Measurements from ENCODE around the gene C6orf62.

- no peak for TF ChIP-seq CTCF (IDR thresholded peaks at IDR 0.05)
- TF ChIP-seq ELF1 (IDR thresholded peaks at IDR 0.05) = no peak
- TF ChIP-seq POLR2AphosphoS5 (IDR thresholded peaks at IDR 0.05; ENCODE audit: low read depth, low read length) = no peak
- TF ChIP-seq MXI1 (IDR thresholded peaks at IDR 0.05; ENCODE audit: low read depth, low read length) = no peak
- no peak for TF ChIP-seq IRF3 (IDR thresholded peaks at IDR 0.05; ENCODE audit: low read depth, low read length)
- no peak for TF ChIP-seq TAF1 (IDR thresholded peaks at IDR 0.05; ENCODE audit: borderline replicate concordance, low read depth, low read length)
- no peak for TF ChIP-seq REST (IDR thresholded peaks at IDR 0.05; ENCODE audit: low read depth, low read length)
- TF ChIP-seq EP300 (IDR thresholded peaks at IDR 0.05; ENCODE audit: borderline replicate concordance in 1 of 2, low read depth in 1 of 2, low read length in 1 of 2) = no peak
- TF ChIP-seq SMC3 (IDR thresholded peaks at IDR 0.05; ENCODE audit: low read depth, low read length) = no peak
- TF ChIP-seq EZH2phosphoT487 (IDR thresholded peaks at IDR 0.05; ENCODE audit: borderline replicate concordance, low read depth) = no peak
- no peak for TF ChIP-seq GATA2 (CRISPR knock-in tag; IDR thresholded peaks at IDR 0.05)
- no peak for TF ChIP-seq FOXJ3 (CRISPR knock-in tag; IDR thresholded peaks at IDR 0.05)
- no peak for TF ChIP-seq CHD2 (IDR thresholded peaks at IDR 0.05; ENCODE audit: low read length, partially characterized antibody)
These were observed 59.4 kb downstream of the C6orf62 start for GRCh38 chr6:24659561-24659960.
